Panc1 (cell line): Measurements from ENCODE around the gene PRSS27. TPM values are rescaled to one million over a fixed set of nuclear protein-coding genes. Genes with fewer than 3 reads are reported as not detected.

Experiments
- ATAC-seq: fragments of 200-7000 bp; cut with Tn5 transposase; 2 replicates; pipeline ENCODE4 v1.9.1; 2020; ENCODE audit warnings: mild to moderate bottlenecking, moderate library complexity
- BruUV-seq: library from RNA; stranded (reverse); fragments of 400-500 nt; replicated peaks from 2 replicates; lab custom pipeline; 2021; lab: Mats Ljungman, UMichigan
- CTCF ChIA-PET: fragments of 300-600 bp; sonication (Branson Sonifier 250); formaldehyde crosslinking; loops from one replicate; lab custom pipeline; 2022; ENCODE audit warnings: antibody characterized with exemption; lab: Charles Lee
- POLR2A ChIA-PET: fragments of 300-600 bp; sonication (Branson Sonifier 250); formaldehyde crosslinking; loops from one replicate; lab custom pipeline; 2022; ENCODE audit warnings: antibody characterized with exemption; lab: Charles Lee
- DNase-seq: peaks from one replicate; pipeline ENCODE4 v3.0.0-alpha.2; 2010; ENCODE audit warnings: low read depth, low spot score
- H3K27ac ChIP-seq: 2 replicates; pipeline ENCODE4 v1.5.1; 2011; ENCODE audit warnings: mild to moderate bottlenecking, low read length, inconsistent platforms
- H3K27me3 ChIP-seq: fragments of 200-500 bp; sonication (Bioruptor generic); 2 replicates; pipeline ENCODE4 v1.6.0; 2014; ENCODE audit warnings: low read length, inconsistent platforms; ENCODE audit not compliant: control insufficient read depth, insufficient read depth
- H3K36me3 ChIP-seq: fragments of 200-500 bp; sonication (Bioruptor generic); 2 replicates; pipeline ENCODE4 v1.5.1; 2014; ENCODE audit warnings: inconsistent platforms, mild to moderate bottlenecking, low read length, moderate library complexity; ENCODE audit not compliant: control insufficient read depth, insufficient read depth
- H3K4me1 ChIP-seq: 2 replicates; pipeline ENCODE4 v1.5.1; 2011; ENCODE audit warnings: inconsistent platforms, mild to moderate bottlenecking, low read length, moderate library complexity; ENCODE audit not compliant: control insufficient read depth, insufficient read depth
- H3K4me3 ChIP-seq, 2 experiments: 2 replicates each; pipeline ENCODE4 v1.5.1; 2011 to 2012; ENCODE audit warnings: low read depth in 2 of 2, low read length in 2 of 2, mild to moderate bottlenecking in 2 of 2, inconsistent platforms in 1 of 2, moderate library complexity in 1 of 2
- H3K9me3 ChIP-seq: fragments of 200-500 bp; sonication (Bioruptor generic); 2 replicates; pipeline ENCODE4 v1.5.1; 2014; ENCODE audit warnings: low read depth, mild to moderate bottlenecking, inconsistent platforms, low read length, moderate library complexity; ENCODE audit not compliant: control insufficient read depth, insufficient read depth
- CTCF ChIP-seq: fragments of 450-650 bp; IDR thresholded peaks from 2 replicates; pipeline ENCODE4 v1.5.1; 2017; ENCODE audit warnings: mild to moderate bottlenecking
- POLR2AphosphoS5 ChIP-seq: IDR thresholded peaks from 2 replicates; pipeline ENCODE4 v1.6.1; 2012; ENCODE audit warnings: mild to moderate bottlenecking, low read depth, low read length, moderate library complexity
- REST ChIP-seq, 2 experiments: IDR thresholded peaks; 2 replicates each; pipeline ENCODE4 v1.6.1; 2011 to 2012; ENCODE audit warnings: low read depth in 2 of 2, control low read depth in 1 of 2, low read length in 1 of 2, mild to moderate bottlenecking in 1 of 2, moderate library complexity in 1 of 2; ENCODE audit not compliant: insufficient read depth in 1 of 2
- SIN3A ChIP-seq: IDR thresholded peaks from 2 replicates; pipeline ENCODE4 v1.6.1; 2012; ENCODE audit warnings: low read depth, mild to moderate bottlenecking, low read length, moderate library complexity, borderline replicate concordance; ENCODE audit not compliant: insufficient read depth
- TCF7L2 ChIP-seq: IDR thresholded peaks from 2 replicates; pipeline ENCODE4 v1.6.1; 2011; ENCODE audit warnings: mild to moderate bottlenecking, low read depth, low read length, inconsistent platforms
- in situ Hi-C: cut with HindIII; loops from 2 replicates; pipeline ENCODE4 v1.10.0; 2016; ENCODE audit warnings: low sequenced_read_pairs, low pct_unique_long_range_greater_than_20kb
- intact Hi-C: fragments of 100-400 bp; cut with micrococcal nuclease; formaldehyde crosslinking; loops from one replicate; pipeline ENCODE4 v1.10.0; 2022; ENCODE audit not compliant: unreplicated experiment
- total RNA-seq: library from RNA; stranded (reverse); gene quantifications from one replicate; pipeline ENCODE4 v1.2.1, GENCODE V29; 2021; ENCODE audit not compliant: unreplicated experiment

PRSS27 gene
- total RNA-seq, 1 experiment from 2014 or later = 3.3 TPM

- Histone ChIP-seq H3K4me3 (no peak overlapping the region), H3K9me3 (no peaks in the 10 kb centered on the region), H3K27ac (no peak overlapping the region), H3K4me1 (no peaks in the 10 kb centered on the region), H3K36me3 (no peaks in the 10 kb centered on the region; the same call in 1 of the 2 replicates), H3K27me3 (no peaks in the 10 kb centered on the region)
- ChIA-PET POLR2A (no interaction called here), CTCF (no interaction called here)
- DNase-seq (no peak), ATAC-seq (no peak)
- intact Hi-C loops (no loop called here), in situ Hi-C loops (no loop called here)
- BruUV-seq = no TSS peak
- TF ChIP-seq TCF7L2 = no peak
- TF ChIP-seq POLR2AphosphoS5 = no peak
- TF ChIP-seq SIN3A = no peak
- TF ChIP-seq CTCF = no peak
- no peak for TF ChIP-seq REST (IDR thresholded peaks at IDR 0.05; ENCODE audit: insufficient read depth in 1 of 2, low read depth in 2 of 2, low read length in 1 of 2)
Observed at GRCh38 chr16:2704166-2704982, 15.7 kb downstream of the PRSS27 start.

- H3K36me3 ChIP-seq = no peaks in the 10 kb centered on the region; the same call in none of the 2 replicates
- BruUV-seq = no TSS peak
- ChIA-PET POLR2A (no interaction called here), CTCF (no interaction called here)
- no peaks in the 10 kb centered on the region for H3K9me3 ChIP-seq
- TF ChIP-seq REST (IDR thresholded peaks at IDR 0.05; ENCODE audit: insufficient read depth in 1 of 2, low read depth in 2 of 2, low read length in 1 of 2) (no peak), TCF7L2 (no peak), CTCF (no peak), POLR2AphosphoS5 (no peak), SIN3A (no peak)
- no peak overlapping the region for H3K4me3 ChIP-seq
- intact Hi-C loops = no loop called here
- no peaks in the 10 kb centered on the region for H3K4me1 ChIP-seq
- H3K27me3 ChIP-seq = no peaks in the 10 kb centered on the region
- DNase-seq (no peak), ATAC-seq (no peak)
- no peak overlapping the region for H3K27ac ChIP-seq
- in situ Hi-C loops = no loop called here
Observed at GRCh38 chr16:2702871-2703745, 16.9 kb downstream of the PRSS27 start.
